ENCODE data around the gene BHLHE23. TPM values are rescaled to one million over a fixed set of nuclear protein-coding genes. Genes with fewer than 3 reads are reported as not detected.

BHLHE23 gene
- total RNA-seq, 1 donor = not detected

- H3K4me3 ChIP-seq (ENCODE audit: low read depth, low read length) = no peak overlapping the region
- DNase-seq (ENCODE audit: low read depth) = no peak
- TF ChIP-seq CTCF (IDR thresholded peaks at IDR 0.05; ENCODE audit: insufficient read depth, low read depth, low read length) = no peak
Measured at GRCh38 chr20:63007360-63007645, 539 bp upstream of the BHLHE23 start.

- TF ChIP-seq CTCF (IDR thresholded peaks at IDR 0.05; ENCODE audit: insufficient read depth, low read depth, low read length) = no peak
- no peak overlapping the region for H3K4me3 ChIP-seq (ENCODE audit: low read depth, low read length)
- no peak for DNase-seq (ENCODE audit: low read depth)
Measured at GRCh38 chr20:63005862-63006539, 763 bp downstream of the BHLHE23 start.

GRCh38 chr20:63005365-63005861 is 1.4 kb downstream of the BHLHE23 start:
- no peak overlapping the region for H3K4me3 ChIP-seq (ENCODE audit: low read depth, low read length)
- no peak for DNase-seq (ENCODE audit: low read depth)
- TF ChIP-seq CTCF (IDR thresholded peaks at IDR 0.05; ENCODE audit: insufficient read depth, low read depth, low read length) = no peak

GRCh38 chr20:63004607-63005364 is 2.0 kb downstream of the BHLHE23 start:
- DNase-seq (ENCODE audit: low read depth) = no peak
- no peak for TF ChIP-seq CTCF (IDR thresholded peaks at IDR 0.05; ENCODE audit: insufficient read depth, low read depth, low read length)
- no peak overlapping the region for H3K4me3 ChIP-seq (ENCODE audit: low read depth, low read length)

GRCh38 chr20:63003546-63003945 is 3.2 kb downstream of the BHLHE23 start:
- no peak overlapping the region for H3K4me3 ChIP-seq (ENCODE audit: low read depth, low read length)
- no peak for TF ChIP-seq CTCF (IDR thresholded peaks at IDR 0.05; ENCODE audit: insufficient read depth, low read depth, low read length)
- DNase-seq (ENCODE audit: low read depth) = no peak

GRCh38 chr20:63002511-63002910 is 4.3 kb downstream of the BHLHE23 start:
- DNase-seq (ENCODE audit: low read depth) = no peak
- no peak overlapping the region for H3K4me3 ChIP-seq (ENCODE audit: low read depth, low read length)
- TF ChIP-seq CTCF (IDR thresholded peaks at IDR 0.05; ENCODE audit: insufficient read depth, low read depth, low read length) = no peak

All from fibroblast of villous mesenchyme (primary cell).